Transverse colon (tissue), 3 donors: ENCODE measurements around the gene TBC1D8.

ENCODE experiments used
- CTCF ChIP-seq, 5 experiments: fragments of 200-600 bp in 3 of 5; fragments of 450-650 bp in 2 of 5; sonication (generic) in 3 of 5; IDR thresholded peaks; 1 replicate in 2 of 5; 2 replicates in 3 of 5; pipeline ENCODE4 v1.5.1; 2016 to 2017; ENCODE audit warnings: antibody characterized with exemption in 5 of 5, inconsistent platforms in 3 of 5, mild to moderate bottlenecking in 2 of 5, moderate library complexity in 1 of 5
- EP300 ChIP-seq: sonication (generic); formaldehyde crosslinking; IDR thresholded peaks from one replicate; pipeline ENCODE4 v1.6.1; 2017; ENCODE audit warnings: antibody characterized with exemption, low read depth
- POLR2A ChIP-seq: fragments of 450-650 bp; IDR thresholded peaks from one replicate; pipeline ENCODE4 v1.6.1; 2016; ENCODE audit warnings: antibody characterized with exemption, mild to moderate bottlenecking, moderate library complexity

GRCh38 chr2:101121174-101121573 lies 30.0 kb downstream of the TBC1D8 start:
- TF ChIP-seq EP300 (no peak), POLR2A (peak; percentile 43), CTCF (IDR thresholded peaks at IDR 0.05) (no peak)
